Measurements from ENCODE around the gene CREB3L2. TPM values are rescaled to one million over a fixed set of nuclear protein-coding genes. Genes with fewer than 3 reads are reported as not detected.
"Not testable (repeated sequence)": the region's sequence is repeated elsewhere in the genome, so short reads cannot be mapped to it uniquely, and the experiment has no call there.

Gene CREB3L2
- total RNA-seq, 4 donors from 2014 or later: 7.9 to 19.1 (median 11.7) TPM

DNA sequence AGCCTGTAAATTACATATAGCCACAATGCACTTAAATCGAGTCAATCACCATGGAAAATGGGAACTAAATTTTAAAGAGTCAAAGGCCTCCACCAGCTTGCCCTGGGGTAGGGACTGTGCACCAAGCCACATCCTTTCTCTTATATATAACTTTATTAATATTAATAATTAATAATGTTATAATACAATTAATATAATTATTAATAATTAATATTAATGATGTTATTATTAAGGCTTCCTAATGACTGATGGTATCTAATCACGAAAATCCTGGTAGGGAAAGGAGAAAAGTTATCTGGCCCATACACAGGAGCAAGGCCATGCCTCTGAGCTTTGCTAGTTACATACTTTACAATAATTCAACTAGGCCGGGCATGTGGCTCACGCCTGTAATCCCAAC lies 87.9 kb downstream of the CREB3L2 start:
- intact Hi-C loops (cut with DNase I; ENCODE audit: low total_unique reads): no loop called here
- DNase-seq (ENCODE audit: low spot score in 2 of 2): no peak
- WGBS, 2 donors: 91 to 96% methylated on average over 4 of the region's 4 CpGs
- H3K4me3 ChIP-seq (ENCODE audit: low read depth, poor library complexity, severe bottlenecking): no peak overlapping the region
- TF ChIP-seq POLR2A (IDR thresholded peaks at IDR 0.05): no peak
- TF ChIP-seq, protein P1, sequence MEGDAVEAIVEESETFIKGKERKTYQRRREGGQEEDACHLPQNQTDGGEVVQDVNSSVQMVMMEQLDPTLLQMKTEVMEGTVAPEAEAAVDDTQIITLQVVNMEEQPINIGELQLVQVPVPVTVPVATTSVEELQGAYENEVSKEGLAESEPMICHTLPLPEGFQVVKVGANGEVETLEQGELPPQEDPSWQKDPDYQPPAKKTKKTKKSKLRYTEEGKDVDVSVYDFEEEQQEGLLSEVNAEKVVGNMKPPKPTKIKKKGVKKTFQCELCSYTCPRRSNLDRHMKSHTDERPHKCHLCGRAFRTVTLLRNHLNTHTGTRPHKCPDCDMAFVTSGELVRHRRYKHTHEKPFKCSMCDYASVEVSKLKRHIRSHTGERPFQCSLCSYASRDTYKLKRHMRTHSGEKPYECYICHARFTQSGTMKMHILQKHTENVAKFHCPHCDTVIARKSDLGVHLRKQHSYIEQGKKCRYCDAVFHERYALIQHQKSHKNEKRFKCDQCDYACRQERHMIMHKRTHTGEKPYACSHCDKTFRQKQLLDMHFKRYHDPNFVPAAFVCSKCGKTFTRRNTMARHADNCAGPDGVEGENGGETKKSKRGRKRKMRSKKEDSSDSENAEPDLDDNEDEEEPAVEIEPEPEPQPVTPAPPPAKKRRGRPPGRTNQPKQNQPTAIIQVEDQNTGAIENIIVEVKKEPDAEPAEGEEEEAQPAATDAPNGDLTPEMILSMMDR (IDR thresholded peaks at IDR 0.05): no peak

DNA sequence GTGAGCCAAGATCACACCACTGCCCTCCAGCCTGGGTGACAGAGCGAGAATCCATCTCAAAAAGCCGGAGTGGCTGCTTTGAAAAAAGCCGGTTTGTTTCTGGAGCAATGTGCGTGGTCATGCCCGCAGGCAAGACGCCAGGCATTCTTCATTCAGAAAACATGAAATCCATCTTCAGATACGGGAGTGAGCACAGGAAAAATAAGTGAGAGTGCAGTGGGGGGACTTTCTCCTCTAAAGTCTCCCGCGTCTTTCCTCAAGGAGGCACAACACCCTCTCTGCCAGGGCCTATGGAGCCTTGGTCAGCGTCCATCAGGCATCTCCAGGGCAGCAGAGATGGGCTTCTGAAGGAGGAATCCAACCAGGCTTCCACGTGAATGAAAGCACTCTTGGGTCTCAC lies 92.8 kb downstream of the CREB3L2 start:
- intact Hi-C loops (cut with DNase I; ENCODE audit: low total_unique reads): loop anchor here (2.0 to 10.0 kb wide), 2 partner anchors 96 to 826 kb away; no protein-coding TSS in a partner anchor
- DNase-seq (ENCODE audit: low spot score in 2 of 2): no peak
- 66 to 78% methylated on average over 11 of the region's 11 CpGs for WGBS, 2 donors
- TF ChIP-seq POLR2A (IDR thresholded peaks at IDR 0.05): no peak
- TF ChIP-seq, protein P1 (IDR thresholded peaks at IDR 0.05): no peak
- H3K4me3 ChIP-seq (ENCODE audit: low read depth, poor library complexity, severe bottlenecking): no peak overlapping the region

- intact Hi-C loops (cut with DNase I; ENCODE audit: low total_unique reads): loop anchor here (2.0 to 10.0 kb wide), 2 partner anchors 97 to 827 kb away; no protein-coding TSS in a partner anchor
- H3K4me3 ChIP-seq (ENCODE audit: low read depth, poor library complexity, severe bottlenecking): no peak overlapping the region
- TF ChIP-seq, protein P1 (IDR thresholded peaks at IDR 0.05): no peak
- WGBS, 2 donors: 95 to 98% methylated on average over 9 of the region's 9 CpGs
- no peak for DNase-seq (ENCODE audit: low spot score in 2 of 2)
These were observed 93.8 kb downstream of the CREB3L2 start for GRCh38 chr7:137908106-137908505.

GRCh38 chr7:137906636-137907035 lies 95.2 kb downstream of the CREB3L2 start:
- not testable (repeated sequence) for DNase-seq (ENCODE audit: low spot score in 2 of 2); H3K4me3 ChIP-seq (ENCODE audit: low read depth, poor library complexity, severe bottlenecking)
- 94 to 98% methylated on average over 4 of the region's 4 CpGs for WGBS, 2 donors
- intact Hi-C loops (cut with DNase I; ENCODE audit: low total_unique reads): loop anchor here (10.0 kb wide), 1 partner anchor 828 kb away; no protein-coding TSS in a partner anchor

GRCh38 chr7:137904833-137905232 lies 97.1 kb downstream of the CREB3L2 start:
- H3K4me3 ChIP-seq (ENCODE audit: low read depth, poor library complexity, severe bottlenecking): no peak overlapping the region
- TF ChIP-seq POLR2A (IDR thresholded peaks at IDR 0.05): no peak
- TF ChIP-seq, protein P1 (IDR thresholded peaks at IDR 0.05): no peak
- intact Hi-C loops (cut with DNase I; ENCODE audit: low total_unique reads): loop anchor here (10.0 kb wide), 1 partner anchor 830 kb away; no protein-coding TSS in a partner anchor
- 78 to 85% methylated on average over 1 of the region's 1 CpG for WGBS, 2 donors
- DNase-seq (ENCODE audit: low spot score in 2 of 2): no peak

- WGBS, 2 donors: 22 to 23% methylated on average over 9 of the region's 9 CpGs
- H3K4me3 ChIP-seq (ENCODE audit: low read depth, poor library complexity, severe bottlenecking): no peak overlapping the region
- TF ChIP-seq POLR2A (IDR thresholded peaks at IDR 0.05): no peak
- TF ChIP-seq, protein P1 (IDR thresholded peaks at IDR 0.05): peak in 1 of 3 donors; percentile 34
- intact Hi-C loops (cut with DNase I; ENCODE audit: low total_unique reads): loop anchor here (10.0 kb wide), 1 partner anchor 831 kb away; no protein-coding TSS in a partner anchor
- DNase-seq (ENCODE audit: low spot score in 2 of 2): peak; percentile 56 to 89
These were observed 98.3 kb downstream of the CREB3L2 start for GRCh38 chr7:137903382-137904169.

All from lower leg skin (tissue), 4 donors.